Neuronal stem cell (in vitro differentiated cells): ENCODE data around the gene KIAA0753. TPM values are rescaled to one million over a fixed set of nuclear protein-coding genes. Genes with fewer than 3 reads are reported as not detected.
A peak's percentile ranks its signal among the peaks of the same experiment; 100 is the strongest.

Experiments
- DNase-seq: peaks from one replicate; pipeline ENCODE4 v3.0.0-alpha.2; 2013; ENCODE audit warnings: low spot score
- H2AFZ ChIP-seq: one replicate; pipeline ENCODE4 v1.6.1; 2013; ENCODE audit warnings: mild to moderate bottlenecking, low read length, inconsistent platforms
- H2AK5ac ChIP-seq: 2 replicates; pipeline ENCODE4 v1.6.1; 2013; ENCODE audit warnings: low read depth, mild to moderate bottlenecking, inconsistent platforms, low read length, moderate library complexity, mixed read lengths
- H2BK120ac ChIP-seq: 2 replicates; pipeline ENCODE4 v1.6.1; 2013; ENCODE audit warnings: low read depth, mild to moderate bottlenecking, inconsistent platforms, low read length, moderate library complexity, mixed read lengths
- H2BK12ac ChIP-seq: one replicate; pipeline ENCODE4 v1.6.1; 2013; ENCODE audit warnings: low read length, inconsistent platforms
- H2BK15ac ChIP-seq: 2 replicates; pipeline ENCODE4 v1.6.1; 2013; ENCODE audit warnings: mild to moderate bottlenecking, low read length, inconsistent platforms, mixed read lengths
- H2BK5ac ChIP-seq: one replicate; pipeline ENCODE4 v1.6.1; 2013; ENCODE audit warnings: inconsistent platforms, mild to moderate bottlenecking, low read length, moderate library complexity
- H3K14ac ChIP-seq: one replicate; pipeline ENCODE4 v1.6.1; 2013; ENCODE audit warnings: low read length, inconsistent platforms
- H3K18ac ChIP-seq: 2 replicates; pipeline ENCODE4 v1.6.1; 2013; ENCODE audit warnings: low read length, inconsistent platforms
- H3K23ac ChIP-seq: 2 replicates; pipeline ENCODE4 v1.6.1; 2013; ENCODE audit warnings: low read depth, mild to moderate bottlenecking, mixed read lengths, low read length, inconsistent platforms; ENCODE audit not compliant: poor library complexity
- H3K27ac ChIP-seq: replicated peaks from 3 replicates; pipeline ENCODE4 v1.5.1; 2013; ENCODE audit warnings: low read length, inconsistent platforms
- H3K27me3 ChIP-seq, 3 experiments: 2 replicates each; pipeline ENCODE4 v1.6.1; 2013; ENCODE audit warnings: low read length in 3 of 3, mild to moderate bottlenecking in 2 of 3, inconsistent platforms in 1 of 3, low read depth in 1 of 3, mixed read lengths in 1 of 3, moderate library complexity in 1 of 3; ENCODE audit not compliant: control insufficient read depth in 3 of 3, insufficient read depth in 3 of 3
- H3K36me3 ChIP-seq, 2 donors: replicated peaks in 1 of 2; 2 replicates each; pipeline ENCODE4 v1.6.1; 2013; ENCODE audit warnings: low read length in 2 of 2; ENCODE audit not compliant: control insufficient read depth in 2 of 2, insufficient read depth in 2 of 2
- H3K4ac ChIP-seq: 2 replicates; pipeline ENCODE4 v1.6.1; 2013; ENCODE audit warnings: inconsistent platforms, mild to moderate bottlenecking, low read length, moderate library complexity
- H3K4me1 ChIP-seq, 2 donors: 1 replicate in 1 of 2; 2 replicates in 1 of 2; pipeline ENCODE4 v1.6.1; 2013; ENCODE audit warnings: low read length in 2 of 2, low read depth in 1 of 2; ENCODE audit not compliant: control insufficient read depth in 2 of 2, insufficient read depth in 1 of 2
- H3K4me2 ChIP-seq: one replicate; pipeline ENCODE4 v1.6.1; 2013; ENCODE audit warnings: mild to moderate bottlenecking, low read length, inconsistent platforms; ENCODE audit not compliant: insufficient read depth, poor library complexity, severe bottlenecking
- H3K4me3 ChIP-seq, 2 donors: 2 replicates each; pipeline ENCODE4 v1.5.1; 2013; ENCODE audit warnings: low read length in 2 of 2, mild to moderate bottlenecking in 2 of 2, inconsistent platforms in 1 of 2, moderate library complexity in 1 of 2
- H3K79me1 ChIP-seq: one replicate; pipeline ENCODE4 v1.6.1; 2013; ENCODE audit warnings: low read depth, mild to moderate bottlenecking, inconsistent platforms, low read length, moderate library complexity
- H3K9ac ChIP-seq: one replicate; pipeline ENCODE4 v1.6.1; 2013; ENCODE audit warnings: mild to moderate bottlenecking, low read depth, low read length, inconsistent platforms; ENCODE audit not compliant: poor library complexity
- H3K9me3 ChIP-seq, 2 donors: replicated peaks in 1 of 2; 2 replicates each; pipeline versions ENCODE3 to v1.6.1; 2013; ENCODE audit warnings: low read length in 2 of 2, mild to moderate bottlenecking in 2 of 2, inconsistent platforms in 1 of 2, low read depth in 1 of 2, mixed read lengths in 1 of 2, moderate library complexity in 1 of 2; ENCODE audit not compliant: control insufficient read depth in 2 of 2, insufficient read depth in 1 of 2
- H4K8ac ChIP-seq: one replicate; pipeline ENCODE4 v1.6.1; 2013; ENCODE audit warnings: low read depth, mild to moderate bottlenecking, inconsistent platforms, low read length, moderate library complexity
- H4K91ac ChIP-seq: one replicate; pipeline ENCODE4 v1.6.1; 2013; ENCODE audit warnings: low read length, low read depth, mild to moderate bottlenecking, inconsistent platforms; ENCODE audit not compliant: poor library complexity
- WGBS, 2 donors: extraction: QIAGEN DNeasy Blood & Tissue Kit; methylation state at CpG; one replicate each; pipeline ENCODE4 v1.1.7; 2013; ENCODE audit warnings: missing lambda C conversion rate in 2 of 2, mixed read lengths in 1 of 2; ENCODE audit not compliant: insufficient read length in 2 of 2, insufficient replicate concordance in 1 of 2; ENCODE audit errors: extremely low coverage in 2 of 2; 5-methylcytosine and 5-hydroxymethylcytosine counted together
- small RNA-seq: library from polyadenylated mRNA; stranded (forward); fragments of <200 nt; extraction: miRNeasy Mini kit (QIAGEN cat#:217004); gene quantifications from one replicate; pipeline ENCODE3, GENCODE V24; 2013; ENCODE audit not compliant: insufficient read depth

KIAA0753 gene

DNA sequence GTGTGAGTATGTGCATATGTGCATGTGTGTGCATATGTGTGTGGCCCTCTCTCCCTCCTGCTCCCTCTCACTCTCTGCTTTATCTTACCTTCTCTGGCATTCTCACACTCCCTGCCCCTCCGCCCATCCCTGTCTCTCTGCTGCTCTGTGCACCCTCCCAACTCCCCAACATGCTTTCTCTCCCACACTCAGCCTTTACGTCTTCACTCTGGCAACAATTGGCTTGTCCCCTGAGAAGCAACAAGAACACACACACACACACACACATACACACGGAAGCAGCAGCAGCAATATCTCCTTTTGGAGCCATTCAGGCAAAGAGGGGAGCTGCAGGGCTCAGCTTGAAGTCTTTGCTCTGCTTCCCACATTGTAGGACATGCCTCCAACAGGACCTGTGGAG is 112.0 kb downstream of the KIAA0753 start:
- H4K8ac ChIP-seq, result no peak overlapping the region
- no peak overlapping the region for H2BK5ac ChIP-seq
- H3K18ac ChIP-seq, result no peak overlapping the region
- no peak overlapping the region for H2BK12ac ChIP-seq
- H3K9me3 ChIP-seq, result no peaks in the 10 kb centered on the region
- no peaks in the 10 kb centered on the region for H3K27me3 ChIP-seq
- no peak overlapping the region for H2BK15ac ChIP-seq
- H3K36me3 ChIP-seq, result no peaks in the 10 kb centered on the region
- no peak overlapping the region for H2BK120ac ChIP-seq
- no peak overlapping the region for H3K4me2 ChIP-seq
- no peak overlapping the region for H4K91ac ChIP-seq
- H3K27ac ChIP-seq, result no peak overlapping the region
- no peak for DNase-seq
- H2AFZ ChIP-seq, result no peak overlapping the region
- no peak overlapping the region for H2AK5ac ChIP-seq
- no CpG with 5 or more reads among the region's 3 CpGs for WGBS, 2 donors
- H3K4me3 ChIP-seq, result no peak overlapping the region
- H3K9ac ChIP-seq, result peak overlapping the region; percentile 65
- H3K4me1 ChIP-seq, result peaks cover 0 to 7% of the 10 kb centered on the region in 2 donors
- peaks cover 1% of the 10 kb centered on the region for H3K79me1 ChIP-seq
- H3K23ac ChIP-seq, result peak overlapping the region; percentile 61
- peak overlapping the region; percentile 42 for H3K14ac ChIP-seq
- no peak overlapping the region for H3K4ac ChIP-seq

Small RNA genes lying within 50 kb of the gene (small RNA-seq; reads per million reads assigned to genes)
- gene MIR4520-1 (1.2 reads per million), gene RNA5SP435 (not detected)
